GM21528 (cell line): ENCODE data around the gene RNGTT.
"Not testable (repeated sequence)": the region's sequence is repeated elsewhere in the genome, so short reads cannot be mapped to it uniquely, and the experiment has no call there.

Experiments used
- ATAC-seq: cut with Tn5 transposase; IDR thresholded peaks from one replicate; pipeline ENCODE4 v1.9.1; 2021; ENCODE audit warnings: mild to moderate bottlenecking, moderate library complexity; ENCODE audit not compliant: unreplicated experiment, low FRiP score

The RNGTT gene

DNA sequence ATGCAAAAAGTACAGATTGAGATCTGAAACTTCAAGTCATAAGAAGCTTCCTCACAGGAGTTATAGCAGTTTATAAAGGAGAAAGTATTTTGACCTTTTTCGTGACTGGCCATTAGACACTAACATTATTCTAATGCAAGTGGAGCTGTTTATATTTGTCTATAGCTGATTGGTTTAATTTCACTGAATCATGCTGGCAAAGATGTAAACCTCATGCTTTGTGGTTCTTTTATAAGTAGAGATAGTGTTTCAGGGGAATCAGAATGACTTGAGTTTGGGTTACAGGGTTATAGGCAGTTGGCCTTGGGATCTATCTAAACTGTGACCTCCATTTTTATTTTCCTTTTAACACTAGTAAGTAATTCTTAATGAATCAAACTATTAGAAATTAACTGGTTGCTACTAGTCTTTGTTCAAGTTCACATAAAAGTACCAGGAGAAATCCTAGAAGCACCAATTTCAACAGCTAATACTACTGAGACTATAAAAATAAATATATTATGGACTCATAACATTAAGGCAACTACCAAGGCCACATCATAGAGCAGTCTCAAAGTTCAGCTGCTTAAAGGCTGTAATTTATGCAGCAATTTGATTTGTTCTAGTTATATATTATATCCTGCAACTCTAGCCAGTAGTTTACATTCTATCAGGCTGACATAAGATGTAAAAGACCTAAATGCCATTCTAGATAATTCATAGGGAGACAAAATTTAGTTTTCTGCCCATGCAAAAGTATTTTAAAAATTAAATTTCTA lies 94.0 kb downstream of the RNGTT start:
- ATAC-seq = no peak

GRCh38 chr6:88867841-88868731 lies 95.3 kb downstream of the RNGTT start:
- ATAC-seq = no peak

- no peak for ATAC-seq
These were observed 96.6 kb downstream of the RNGTT start for GRCh38 chr6:88866856-88867255.

DNA sequence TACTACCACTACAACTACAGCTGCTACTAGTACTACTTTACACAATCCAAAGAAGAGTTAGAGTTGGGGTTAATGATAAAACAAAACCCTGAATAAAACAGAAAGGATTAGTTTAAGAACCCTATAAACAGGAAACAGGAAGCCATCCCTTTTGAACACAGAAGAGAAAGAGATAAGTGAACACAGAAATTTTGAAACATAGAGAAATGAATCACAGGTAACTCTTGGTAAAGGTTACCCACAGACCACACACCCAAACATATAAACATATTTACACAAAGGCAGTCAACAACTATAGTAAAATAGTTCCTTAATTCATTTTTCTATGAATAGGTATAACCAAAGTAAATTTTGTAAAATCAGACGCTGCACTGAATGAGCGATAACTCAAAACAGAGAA lies 98.1 kb downstream of the RNGTT start:
- no peak for ATAC-seq

DNA sequence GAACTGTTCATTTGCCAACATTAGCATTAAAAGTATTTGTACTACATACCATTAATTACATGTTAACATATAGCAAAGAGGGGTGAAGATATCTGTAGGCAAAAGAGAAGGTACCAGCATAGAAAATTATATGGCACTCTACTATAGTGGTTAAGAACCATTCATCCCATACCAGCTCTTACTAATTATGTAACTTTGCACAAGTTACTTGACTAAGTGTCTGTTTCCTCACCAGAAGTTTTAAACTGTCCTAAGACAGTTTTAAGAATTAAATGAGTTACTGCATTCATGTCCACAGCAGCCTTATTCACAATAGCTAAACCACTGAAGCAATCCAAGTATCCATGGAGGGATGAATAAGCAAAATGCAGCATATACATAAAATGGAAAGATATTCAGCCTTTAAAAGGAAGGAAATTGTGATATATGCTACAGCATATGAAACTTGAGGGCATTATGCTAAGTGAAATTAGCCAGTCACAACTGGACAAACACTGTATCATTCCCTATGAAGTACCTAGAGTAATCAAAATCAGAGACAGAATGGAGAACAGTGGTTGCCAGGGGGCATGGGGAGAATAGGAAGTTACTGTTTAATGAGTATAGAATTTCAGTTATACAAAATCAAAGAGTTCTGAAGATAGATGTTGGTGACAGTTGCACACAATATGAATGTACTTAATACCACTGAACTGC lies 98.9 kb downstream of the RNGTT start:
- ATAC-seq = no peak

DNA sequence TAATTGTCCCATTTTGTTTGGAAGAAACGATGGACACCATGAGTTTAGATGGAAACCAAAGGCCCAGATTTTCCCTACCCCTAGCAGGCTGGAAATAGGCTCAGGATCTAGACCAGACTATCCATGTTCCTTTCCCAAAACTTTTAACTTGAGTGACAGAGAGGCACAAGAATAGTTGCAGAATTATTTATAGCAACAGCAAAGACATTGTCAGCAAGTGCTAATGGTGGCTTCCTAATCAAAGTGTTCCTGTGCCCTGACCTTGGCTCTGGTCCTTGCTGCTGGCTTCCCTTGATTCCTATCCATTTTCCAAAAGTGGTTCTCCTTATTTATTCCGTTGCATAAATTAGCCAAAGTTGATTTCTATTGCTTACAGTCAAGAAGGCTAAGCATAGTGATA lies 103.1 kb downstream of the RNGTT start:
- no peak for ATAC-seq

- ATAC-seq = no peak
These were observed 105.0 kb downstream of the RNGTT start for GRCh38 chr6:88858455-88858854.

- ATAC-seq = no peak
These were observed 106.9 kb downstream of the RNGTT start for GRCh38 chr6:88856566-88856965.

DNA sequence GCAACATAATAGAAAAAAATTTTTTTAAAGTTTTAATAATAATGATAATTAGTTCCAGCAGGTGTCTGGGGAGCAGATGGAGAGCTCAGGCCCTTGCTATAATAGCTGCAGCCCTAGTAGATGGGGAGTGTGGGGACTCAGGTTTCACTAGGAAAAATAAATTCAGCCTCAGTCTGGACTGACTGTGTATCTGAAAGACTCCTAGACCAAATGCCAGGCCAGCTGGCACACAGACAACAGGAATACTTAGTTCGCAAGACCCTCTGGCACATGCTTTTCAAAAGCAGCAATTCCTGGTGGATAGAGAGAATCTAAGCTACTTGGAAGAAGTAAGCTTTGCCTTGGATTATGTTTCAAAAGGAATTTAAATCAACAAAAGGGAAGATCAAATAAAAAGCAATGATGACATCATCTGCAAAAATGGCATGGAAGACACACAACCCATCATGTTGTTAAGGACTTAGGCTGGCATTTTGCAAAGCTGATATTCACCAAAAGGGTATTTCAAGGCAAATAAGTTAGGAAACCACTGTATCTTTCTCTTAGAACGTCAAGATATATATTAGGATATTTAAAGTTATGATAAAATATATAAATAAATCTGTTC lies 107.8 kb downstream of the RNGTT start:
- ATAC-seq = no peak

DNA sequence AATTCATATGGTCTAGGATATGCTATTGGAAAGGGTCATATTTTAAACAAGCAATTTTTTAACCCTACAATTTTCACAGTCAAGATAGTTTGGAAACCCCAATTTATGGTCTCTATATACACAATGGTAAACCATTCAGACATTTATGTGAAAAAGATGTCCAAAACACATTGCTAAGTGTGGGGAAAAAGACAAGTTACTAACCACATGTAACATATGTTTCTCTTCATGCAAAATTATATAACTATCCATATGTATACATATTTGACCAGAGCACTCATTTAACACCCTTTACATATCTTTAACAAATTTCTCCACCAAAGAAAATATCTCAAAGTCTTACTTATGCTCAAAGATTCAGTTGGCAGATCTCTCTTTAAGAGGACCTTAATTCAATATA lies 110.6 kb downstream of the RNGTT start:
- no peak for ATAC-seq

- ATAC-seq = no peak
These were observed 111.4 kb downstream of the RNGTT start for GRCh38 chr6:88852000-88852399.

DNA sequence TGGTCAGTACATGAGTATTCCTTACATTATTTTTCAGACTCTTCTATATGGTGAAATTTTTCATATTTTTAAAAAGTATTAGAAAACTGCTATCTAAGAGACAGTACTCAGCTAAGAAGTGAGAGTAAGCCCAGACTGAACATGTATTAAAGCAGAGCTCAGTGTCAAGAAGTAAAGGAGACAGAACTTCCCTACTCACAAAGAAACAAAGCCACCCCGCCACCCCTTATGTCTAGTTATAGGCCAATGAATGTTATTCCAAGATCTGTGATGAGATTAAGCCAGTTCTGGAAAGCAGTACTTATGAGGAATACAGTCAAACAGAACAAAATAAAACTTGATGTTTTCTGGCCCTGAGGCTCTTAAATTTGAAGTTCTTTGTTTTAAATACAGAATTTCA lies 114.5 kb downstream of the RNGTT start:
- no peak for ATAC-seq

- ATAC-seq = no peak
These were observed 120.4 kb downstream of the RNGTT start for GRCh38 chr6:88843040-88843439.

- no peak for ATAC-seq
These were observed 121.1 kb downstream of the RNGTT start for GRCh38 chr6:88842320-88842719.

GRCh38 chr6:88840796-88841539 lies 122.5 kb downstream of the RNGTT start:
- ATAC-seq = no peak

GRCh38 chr6:88840289-88840688 lies 123.1 kb downstream of the RNGTT start:
- ATAC-seq = no peak

DNA sequence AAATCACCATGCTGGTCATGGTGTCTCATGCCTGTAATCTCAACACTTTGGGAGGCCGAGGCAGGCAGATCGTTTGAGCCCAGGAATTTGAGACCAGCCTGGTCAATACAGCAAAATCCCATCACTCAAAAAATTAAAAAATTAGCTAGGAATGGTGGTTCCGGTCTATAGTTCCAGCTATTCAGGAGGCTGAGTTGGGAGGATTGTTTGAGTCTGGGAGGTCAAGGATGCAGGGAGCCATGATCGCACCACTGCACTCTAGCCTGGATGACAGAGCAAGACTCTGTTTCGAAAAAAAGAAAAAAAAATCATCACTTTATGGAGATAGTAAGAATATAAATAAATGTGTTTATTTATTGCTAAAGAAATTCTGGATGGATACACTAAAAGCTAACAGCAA lies 124.1 kb downstream of the RNGTT start:
- no peak for ATAC-seq

- ATAC-seq = no peak
These were observed 128.2 kb downstream of the RNGTT start for GRCh38 chr6:88835210-88835609.

- not testable (repeated sequence) for ATAC-seq
These were observed 130.3 kb downstream of the RNGTT start for GRCh38 chr6:88833071-88833470.

GRCh38 chr6:88827599-88827998 lies 135.8 kb downstream of the RNGTT start:
- not testable (repeated sequence) for ATAC-seq
